GM18858 (cell line): ENCODE data around the gene STT3B.
A peak's percentile ranks its signal among the peaks of the same experiment; 100 is the strongest.
"Not testable (repeated sequence)": the region's sequence is repeated elsewhere in the genome, so short reads cannot be mapped to it uniquely, and the experiment has no call there.

ENCODE experiments used
- ATAC-seq: cut with Tn5 transposase; IDR thresholded peaks from one replicate; pipeline ENCODE4 v1.9.1; 2021; ENCODE audit not compliant: unreplicated experiment

The STT3B gene

DNA sequence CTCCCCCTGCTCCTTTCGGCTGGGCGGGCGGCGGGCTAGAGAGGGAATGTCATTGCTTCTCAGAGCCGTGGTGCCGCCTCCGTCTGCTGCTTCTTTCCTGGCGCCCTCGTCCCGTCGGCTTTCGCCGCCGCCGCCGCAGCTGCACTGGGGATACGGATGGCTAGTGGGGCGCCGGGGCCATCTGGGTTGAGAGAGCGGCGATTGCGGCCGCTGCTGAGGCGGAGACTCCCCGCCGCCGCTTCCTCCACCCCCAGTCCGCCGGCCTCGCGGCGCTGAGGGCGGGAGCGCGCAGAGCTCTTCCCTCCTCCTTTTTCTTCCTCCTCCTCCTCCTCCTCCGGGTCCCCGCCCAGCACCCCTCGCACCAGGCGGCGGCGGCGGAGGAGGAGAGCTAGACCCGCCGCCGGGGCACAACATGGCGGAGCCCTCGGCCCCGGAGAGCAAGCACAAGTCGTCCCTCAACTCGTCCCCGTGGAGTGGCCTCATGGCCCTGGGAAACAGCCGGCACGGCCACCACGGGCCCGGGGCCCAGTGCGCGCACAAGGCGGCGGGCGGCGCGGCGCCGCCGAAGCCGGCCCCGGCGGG lies at the start of gene STT3B:
Gene STT3B, plus strand, starts transcription at position 339 of the 582 bp plus-strand sequence. Its CDS starts 74 bp downstream, at position 413.
- peak; percentile 36 for ATAC-seq

DNA sequence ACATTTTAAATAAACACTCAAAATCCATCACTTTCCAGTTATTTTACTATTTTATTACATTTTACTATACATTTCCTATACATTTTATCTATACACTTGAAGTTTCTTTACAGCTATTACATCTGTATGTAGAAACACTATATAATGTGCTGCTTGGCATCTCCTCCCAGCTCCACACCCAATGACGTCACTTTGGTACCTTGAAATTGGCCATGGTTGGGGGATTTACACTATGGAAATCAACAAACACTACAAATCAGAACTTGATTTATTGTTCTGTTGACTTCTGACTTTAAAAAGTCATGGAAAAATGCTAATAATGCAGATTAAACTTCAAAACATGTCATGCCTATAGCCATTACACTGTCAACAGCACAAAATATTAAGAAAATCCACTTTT lies 48.9 kb upstream of the STT3B start:
- ATAC-seq: no peak

DNA sequence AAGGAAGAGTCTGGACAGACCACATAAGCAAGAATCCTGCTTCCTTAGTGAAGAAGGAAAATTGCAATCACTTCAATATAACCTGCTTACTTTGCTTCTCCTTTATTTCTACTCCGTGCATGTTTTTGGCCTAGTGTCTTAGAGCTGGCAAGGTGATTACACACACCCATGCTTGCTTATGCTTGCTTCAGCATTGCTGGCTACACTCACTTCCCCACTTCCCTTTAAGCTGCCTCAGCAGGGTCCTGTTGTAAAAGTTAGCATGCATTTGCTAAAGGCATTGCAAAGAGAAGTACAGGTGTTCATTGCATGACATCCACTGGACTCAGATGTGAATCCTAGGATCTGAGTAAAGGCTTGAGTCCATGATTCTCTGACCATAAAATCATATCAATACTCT lies 47.5 kb upstream of the STT3B start:
- ATAC-seq: no peak

DNA sequence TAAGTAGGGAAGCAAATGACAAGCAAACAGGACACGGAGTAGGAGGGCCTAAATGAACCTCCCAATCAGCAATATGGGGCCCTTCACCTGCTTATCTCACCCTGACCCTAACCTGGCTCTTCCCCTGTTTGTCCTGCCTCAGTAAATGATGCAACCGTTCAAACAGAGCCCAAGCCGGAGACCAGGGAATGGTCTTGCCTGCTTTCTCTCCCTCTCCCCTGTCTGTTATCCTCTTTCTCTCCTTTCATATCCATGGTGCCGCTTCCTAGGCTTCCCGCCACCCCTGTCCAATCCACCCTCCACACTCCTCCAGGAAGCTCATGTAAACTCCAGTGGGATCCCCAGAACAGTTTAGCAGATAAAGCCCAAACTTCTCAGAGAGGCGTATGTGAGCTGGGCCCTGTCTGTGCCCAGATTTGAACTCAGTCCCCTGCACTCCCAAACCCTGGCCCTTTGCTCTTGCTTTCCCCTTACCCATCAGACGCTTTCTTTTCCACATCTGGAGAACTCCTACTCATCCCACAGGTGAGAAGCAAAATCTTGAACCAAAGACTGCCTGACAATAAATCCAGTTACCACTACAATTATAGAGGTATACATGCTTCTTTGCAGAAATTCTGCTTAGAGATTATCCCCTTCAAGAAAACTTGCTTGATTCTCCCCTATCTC lies 45.7 kb upstream of the STT3B start:
- no peak for ATAC-seq

DNA sequence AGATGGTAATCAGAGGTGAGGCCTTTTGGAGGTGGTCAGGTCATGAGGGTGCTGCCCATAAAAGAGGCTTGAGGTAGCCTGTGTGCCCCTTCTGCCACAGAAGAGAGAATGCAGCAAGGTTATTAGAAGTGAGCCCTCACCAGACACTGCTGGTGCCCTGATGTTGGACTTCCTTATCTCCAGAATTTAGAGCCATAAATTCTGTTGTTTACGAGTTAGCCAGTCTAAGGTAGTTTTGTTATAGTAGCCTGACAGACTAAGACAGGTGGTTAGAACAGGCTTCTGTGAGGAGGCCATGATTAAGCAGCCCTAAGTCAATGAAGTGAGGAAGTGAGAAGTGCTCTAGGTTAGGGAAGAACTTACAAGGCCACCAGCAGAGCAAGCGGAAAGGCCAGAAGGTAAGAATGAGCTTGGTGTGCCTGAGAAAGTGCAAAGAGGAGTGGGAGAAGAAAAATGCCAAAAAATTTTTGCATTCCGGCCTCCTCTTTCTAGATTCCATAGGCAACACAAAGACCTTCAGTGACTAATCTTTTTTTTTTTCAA lies 44.2 kb upstream of the STT3B start:
- ATAC-seq: no peak

DNA sequence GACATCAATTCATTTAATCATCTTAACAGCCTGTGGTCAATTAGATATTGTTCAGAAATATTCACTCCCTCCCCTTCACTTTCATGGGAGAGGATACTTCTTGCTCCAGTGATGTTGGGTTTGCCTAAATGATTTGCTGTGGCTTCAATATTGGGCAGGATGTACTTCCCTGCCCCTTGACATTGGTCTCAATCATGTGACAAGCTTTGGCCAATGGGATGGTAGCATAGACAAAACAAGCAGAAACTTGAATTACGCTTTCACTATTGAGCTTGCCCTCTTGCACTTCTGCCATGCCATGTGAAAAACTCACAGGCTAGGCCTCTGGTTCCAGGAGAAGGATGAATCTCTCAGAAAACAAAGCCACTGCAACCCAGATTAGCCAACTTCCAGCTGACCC lies 42.2 kb upstream of the STT3B start:
- no peak for ATAC-seq

DNA sequence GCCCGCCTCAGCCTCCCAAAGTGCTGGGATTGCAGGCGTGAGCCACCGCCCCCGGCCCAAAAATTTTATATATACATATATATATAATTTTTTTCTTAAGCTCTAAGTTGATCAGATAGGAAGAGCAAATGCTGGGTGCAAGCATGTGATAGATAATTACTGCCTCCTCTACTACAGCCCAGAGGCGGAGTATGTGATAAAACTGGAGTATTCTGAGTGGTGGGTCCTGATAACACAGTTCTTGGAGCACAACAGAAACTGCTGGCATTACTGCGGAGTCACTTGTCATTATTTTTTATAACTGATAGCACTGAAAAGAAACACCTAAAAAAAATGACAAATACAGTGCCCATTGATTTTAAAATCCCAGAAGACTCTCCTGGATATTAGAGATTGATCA lies 41.1 kb upstream of the STT3B start:
- ATAC-seq: no peak

DNA sequence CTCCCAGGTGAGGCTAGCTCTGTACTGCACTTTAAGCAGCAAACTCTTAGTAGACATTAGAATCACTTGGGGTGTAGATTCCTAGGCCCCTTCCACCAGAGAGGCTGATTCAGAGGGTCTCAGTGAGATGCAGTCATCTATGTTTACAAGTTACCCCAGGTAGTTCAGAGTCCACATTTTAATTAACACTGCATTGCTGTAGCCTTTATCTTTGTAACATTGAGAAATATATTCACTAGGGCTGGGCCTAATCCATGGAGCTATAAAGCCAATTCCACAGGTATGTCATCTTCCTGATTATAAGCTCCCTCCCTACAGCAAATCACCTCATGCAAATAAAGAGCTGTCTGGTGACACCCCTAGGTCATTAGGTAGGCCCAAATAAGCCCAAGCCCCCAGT lies 39.6 kb upstream of the STT3B start:
- no peak for ATAC-seq

DNA sequence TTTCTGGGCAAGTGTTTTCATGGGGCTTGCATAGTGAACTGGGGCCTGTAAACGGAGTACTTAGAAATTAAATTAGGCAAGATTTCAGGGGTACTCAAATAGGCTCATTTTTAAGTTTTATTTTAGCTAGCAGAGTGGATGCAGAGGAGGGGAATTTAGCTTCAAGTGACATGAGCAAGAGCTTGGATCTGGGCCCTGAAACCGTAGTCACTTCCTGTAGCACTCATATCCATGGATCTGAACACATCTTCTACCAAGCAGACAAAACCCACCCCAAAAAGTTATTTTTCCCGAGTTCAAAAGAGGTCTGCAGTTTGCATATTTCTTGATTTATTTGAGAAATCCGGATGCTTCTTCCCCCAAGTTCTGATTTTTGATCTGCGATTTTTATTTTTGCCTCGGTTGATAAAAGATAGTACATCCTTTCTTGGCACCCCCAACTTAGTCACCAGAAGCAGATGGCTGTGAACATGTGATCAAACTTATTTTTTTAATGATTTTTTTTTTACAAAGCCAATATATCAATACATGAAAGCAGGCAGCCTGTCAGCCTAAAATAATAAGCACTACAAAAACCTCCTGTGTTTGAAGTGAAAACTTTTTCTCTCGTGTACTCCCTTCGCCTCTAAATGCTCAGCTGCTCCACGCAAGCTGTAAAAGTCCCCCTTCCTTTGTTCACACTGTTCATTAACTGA lies 36.6 kb upstream of the STT3B start:
- ATAC-seq: no peak

DNA sequence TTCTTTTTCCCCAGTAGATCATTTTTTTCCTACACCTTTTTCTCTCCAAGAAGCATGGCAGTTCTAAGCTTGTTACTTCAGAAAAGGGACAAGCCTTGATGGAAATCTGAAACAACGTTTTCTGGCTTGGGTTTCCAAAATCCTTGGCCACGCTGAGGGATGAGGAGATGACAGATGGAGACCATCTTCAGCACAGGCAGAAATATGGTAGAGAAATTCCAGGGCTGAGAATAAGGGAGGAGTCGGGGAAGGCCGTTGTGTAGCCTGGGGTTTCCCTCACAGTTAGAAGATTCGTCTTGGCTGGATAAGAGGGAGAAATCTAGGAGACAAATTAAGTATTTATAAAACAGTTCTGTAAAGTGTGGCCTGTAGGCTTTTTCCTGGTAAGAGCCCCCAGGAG lies 33.9 kb upstream of the STT3B start:
- no peak for ATAC-seq

DNA sequence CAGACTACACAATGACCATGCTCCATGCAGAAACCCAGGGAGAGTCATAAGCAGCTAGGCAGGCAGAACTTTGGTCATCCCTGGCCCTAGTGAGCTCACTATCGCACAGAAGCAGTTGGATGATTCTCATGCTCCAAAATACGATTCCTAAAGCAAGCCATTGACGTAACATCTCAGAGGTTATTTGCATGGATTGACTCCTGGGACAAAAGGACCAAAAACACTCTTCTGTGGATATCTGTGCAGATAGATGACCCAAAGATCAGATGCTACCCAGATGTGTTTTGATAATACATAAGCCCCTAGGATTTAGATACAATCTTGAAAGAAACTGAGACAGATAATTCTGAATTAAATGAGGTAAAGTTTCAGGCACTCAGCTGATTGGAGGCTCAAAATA lies 33.4 kb upstream of the STT3B start:
- no peak for ATAC-seq

DNA sequence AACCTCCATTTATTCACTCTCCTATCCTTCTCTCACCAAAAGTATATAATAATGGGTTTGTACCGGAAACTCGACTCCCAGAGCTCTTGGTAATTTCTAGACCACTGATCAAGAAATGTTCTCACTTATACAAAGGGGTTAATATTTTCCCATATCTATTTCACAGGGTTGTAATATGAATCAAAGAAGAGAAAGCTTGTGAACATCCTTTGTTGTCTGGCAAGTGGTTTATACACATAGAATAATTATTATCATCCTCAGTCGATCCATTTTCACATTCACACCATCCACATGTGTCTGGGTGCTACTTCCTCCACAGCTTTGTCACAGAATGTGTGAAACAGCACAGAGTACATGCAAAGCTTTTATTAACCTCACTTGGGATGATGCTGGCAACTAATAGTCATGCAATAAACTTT lies 29.9 kb upstream of the STT3B start:
- ATAC-seq: no peak

DNA sequence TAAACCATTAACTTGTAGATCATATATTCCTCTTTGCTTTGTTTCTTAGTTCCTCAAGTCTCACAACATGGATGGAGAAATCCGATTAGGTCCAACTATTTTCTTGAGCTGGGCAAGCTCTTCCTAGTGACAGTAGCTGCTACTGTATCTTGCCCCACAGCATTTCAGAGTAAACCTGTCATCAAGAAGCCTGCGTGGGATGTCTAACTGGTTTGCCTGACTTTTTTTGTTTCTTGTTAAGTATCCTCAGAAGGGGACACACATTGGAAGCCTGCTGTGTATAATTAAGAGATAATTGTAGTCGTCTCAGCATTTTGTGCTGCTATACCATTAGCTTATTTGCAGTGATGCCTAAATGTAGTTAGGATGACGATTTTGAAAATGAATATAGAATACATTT lies 29.3 kb upstream of the STT3B start:
- no peak for ATAC-seq

DNA sequence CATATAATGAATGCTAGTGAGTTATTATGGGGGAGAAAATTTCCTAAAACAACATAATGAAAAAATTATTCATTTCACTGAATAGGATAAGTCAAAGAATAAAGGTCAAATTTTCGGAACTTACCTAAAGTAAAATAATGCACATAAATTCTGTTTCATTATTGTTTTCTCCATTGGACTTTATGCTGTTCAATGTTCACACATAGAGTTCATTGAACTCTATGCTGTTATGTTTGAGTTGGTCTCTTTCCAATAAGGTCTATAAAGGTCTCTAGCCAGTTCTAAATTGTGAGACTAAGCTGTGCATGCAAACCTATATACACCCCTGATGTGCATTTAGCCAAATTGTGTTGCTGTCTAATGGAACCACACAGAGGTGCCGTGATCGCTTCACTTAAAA lies 28.5 kb upstream of the STT3B start:
- no peak for ATAC-seq

DNA sequence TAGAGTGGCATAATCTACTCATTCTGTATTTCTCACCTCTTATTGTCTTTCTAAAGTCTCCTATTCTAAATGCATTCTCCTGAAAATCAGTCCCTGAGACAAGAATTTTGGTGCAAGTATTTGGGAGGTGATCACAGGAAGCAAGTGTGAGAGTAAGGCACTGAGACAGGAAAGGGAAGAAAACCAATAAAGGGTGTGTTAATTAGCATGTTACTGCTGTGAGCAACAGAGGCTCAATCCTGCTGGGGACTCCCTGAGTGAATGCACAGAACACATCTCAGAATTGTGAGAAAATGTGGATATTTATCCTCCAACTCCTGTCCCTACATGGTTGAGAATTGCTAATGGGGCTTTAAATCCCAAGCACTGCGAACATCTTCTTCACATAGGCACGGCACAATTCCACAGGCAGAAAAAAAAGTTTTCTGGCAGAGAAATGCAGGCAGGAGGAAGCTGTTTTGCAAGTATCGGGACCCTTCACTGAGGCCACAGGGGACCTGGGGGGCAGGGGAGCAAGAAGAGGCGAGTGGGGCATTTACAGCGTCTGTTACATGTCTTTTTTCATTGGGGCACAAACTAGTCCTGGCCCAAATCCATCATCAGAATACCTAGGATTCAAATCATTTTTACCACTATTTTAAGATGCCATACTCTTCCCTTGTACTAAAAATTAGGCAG lies 27.2 kb upstream of the STT3B start:
- no peak for ATAC-seq

DNA sequence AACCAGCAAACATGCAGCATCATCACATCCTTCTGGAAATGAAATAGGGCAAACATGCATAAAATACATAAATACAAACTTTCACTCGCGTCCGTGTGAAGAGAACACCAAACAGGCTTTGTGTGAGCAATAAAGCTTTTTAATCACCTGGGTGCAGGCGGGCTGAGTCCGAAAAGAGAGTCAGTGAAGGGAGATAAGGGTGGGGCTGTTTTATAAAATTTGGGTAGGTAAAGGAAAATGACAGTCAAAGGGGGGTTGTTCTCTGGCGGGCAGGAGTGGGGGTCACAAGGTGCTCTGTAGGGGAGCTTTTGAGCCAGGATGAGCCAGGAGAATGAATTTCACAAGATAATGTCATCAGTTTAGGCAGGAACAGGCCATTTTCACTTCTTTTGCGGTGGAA lies 26.2 kb upstream of the STT3B start:
- not testable (repeated sequence) for ATAC-seq

DNA sequence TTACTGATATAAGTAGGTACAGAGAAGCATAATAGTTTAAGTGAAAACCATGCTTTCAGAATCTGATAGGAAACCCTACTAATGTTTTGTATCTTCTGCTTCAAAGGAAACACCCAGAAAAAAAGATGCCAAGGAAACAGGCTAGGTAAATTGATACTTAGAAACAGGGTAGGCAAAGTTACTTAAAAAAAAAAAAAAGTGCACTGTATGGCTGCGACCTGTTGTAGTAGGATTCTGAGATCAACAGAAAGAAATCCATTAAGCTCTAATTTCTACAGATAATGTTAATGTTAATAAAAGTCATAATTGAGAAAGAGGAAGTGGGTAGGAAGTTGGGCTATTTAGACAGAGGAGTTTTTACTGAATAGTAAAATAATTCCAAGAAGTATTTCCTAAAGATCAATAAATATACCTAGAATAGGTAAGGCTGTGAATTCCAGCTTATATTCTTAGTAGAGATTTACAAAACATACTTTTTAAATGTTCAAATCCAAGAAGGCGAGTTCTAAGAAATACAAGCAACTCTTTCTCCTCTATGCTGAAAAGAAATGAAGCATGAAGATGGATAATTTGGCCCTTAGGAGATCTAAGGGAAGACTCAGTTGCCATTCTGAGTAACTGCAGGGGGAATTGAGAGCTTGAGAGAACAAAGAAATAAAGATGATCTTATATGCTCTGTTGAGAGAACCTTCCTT lies 24.1 kb upstream of the STT3B start:
- ATAC-seq: no peak

DNA sequence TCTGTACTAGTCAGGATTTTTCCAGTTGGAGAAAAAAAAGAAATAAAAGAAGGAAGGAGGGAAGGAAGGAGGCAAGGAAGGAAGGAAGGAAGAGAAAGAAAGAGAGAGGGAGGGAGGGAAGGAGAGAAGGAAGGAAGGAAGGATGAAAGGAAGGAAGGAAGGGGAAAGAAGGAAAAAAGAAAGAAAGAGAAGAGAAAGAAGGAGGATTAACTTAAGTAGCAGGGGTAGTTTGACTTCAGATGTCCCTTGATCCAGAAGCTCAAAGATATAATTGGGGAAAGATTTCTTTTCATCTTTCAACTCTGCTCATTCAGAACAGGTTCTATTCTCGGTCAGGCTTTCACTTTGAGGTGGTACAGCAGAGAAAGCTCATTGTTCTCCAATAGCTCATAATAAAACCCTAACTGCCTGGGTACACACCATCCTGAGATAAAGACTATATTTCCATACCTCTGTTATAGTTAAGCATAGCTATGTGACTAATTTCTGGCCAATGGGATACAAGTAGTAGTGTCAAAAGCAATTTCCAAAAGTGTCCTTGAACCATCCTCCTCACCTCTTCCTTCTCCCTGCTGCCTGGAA lies 23.5 kb upstream of the STT3B start:
- ATAC-seq: no peak

DNA sequence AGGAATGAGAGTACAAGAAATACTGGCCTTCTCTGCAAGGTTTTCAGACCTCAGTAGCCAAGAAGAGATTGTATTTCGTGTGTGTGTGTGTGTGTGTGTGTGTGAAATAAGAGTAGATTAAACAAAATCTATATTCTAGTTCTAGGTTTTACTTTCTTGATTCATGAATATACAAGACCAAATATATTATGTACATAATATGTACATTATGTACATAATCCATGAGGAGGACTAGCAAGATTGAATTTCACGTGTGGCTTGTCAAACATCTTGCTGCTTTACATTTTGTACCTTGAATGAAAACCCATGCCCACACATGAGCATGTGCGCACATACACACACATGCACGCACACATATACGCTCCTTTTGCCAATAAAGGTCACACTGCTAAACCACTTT lies 18.2 kb upstream of the STT3B start:
- no peak for ATAC-seq

DNA sequence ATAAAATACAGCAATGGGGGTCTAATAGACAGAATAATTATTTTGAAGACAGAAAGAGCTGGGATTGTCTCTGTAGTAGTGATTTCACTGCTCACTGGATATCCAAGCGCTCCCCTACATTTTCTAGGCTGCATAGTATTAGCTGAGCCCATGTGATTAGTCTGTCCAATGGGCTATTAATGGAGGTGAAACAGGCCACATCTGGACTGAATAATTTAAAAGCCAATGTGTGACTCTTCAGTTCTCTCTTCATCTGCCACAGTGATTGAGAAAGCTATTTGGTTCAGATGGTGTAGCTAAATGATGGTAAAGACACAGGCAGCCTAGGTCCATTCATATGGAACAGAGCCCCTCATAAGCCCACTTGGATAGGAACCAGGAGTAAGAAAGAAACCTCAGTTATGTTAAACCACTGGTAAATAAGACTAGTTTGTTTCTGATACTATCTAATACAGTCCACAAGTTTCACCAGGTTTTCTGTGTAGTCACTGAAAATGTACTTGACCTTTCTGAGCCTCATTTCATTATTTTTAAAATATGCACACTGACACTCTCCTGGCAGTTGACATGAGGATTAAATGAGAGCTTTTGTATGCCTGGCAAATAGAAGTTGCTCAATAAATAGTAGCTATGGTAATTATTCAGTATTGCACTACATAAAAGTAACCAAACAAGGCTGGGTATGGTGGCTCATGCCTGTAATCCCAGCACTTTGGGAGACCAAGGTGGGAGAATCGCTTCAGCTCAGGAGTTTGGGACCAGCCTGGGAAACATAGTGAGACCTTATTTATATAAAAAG lies 17.0 kb upstream of the STT3B start:
- ATAC-seq: no peak
